CD1c-positive myeloid dendritic cell (primary cell): Measurements from ENCODE around the gene ZNF516.
A peak's percentile ranks its signal among the peaks of the same experiment; 100 is the strongest.

Source experiments
- DNase-seq: peaks from one replicate; pipeline ENCODE4 v3.0.0-alpha.2; 2016; ENCODE audit errors: extremely low spot score

The ZNF516 gene

GRCh38 chr18:76380791-76381405 lies 114.1 kb downstream of the ZNF516 start:
- DNase-seq, result no peak

- DNase-seq, result no peak
These were observed 114.8 kb downstream of the ZNF516 start for GRCh38 chr18:76380127-76380729.

GRCh38 chr18:76379226-76380126 lies 115.6 kb downstream of the ZNF516 start:
- DNase-seq, result no peak

GRCh38 chr18:76378526-76379215 lies 116.4 kb downstream of the ZNF516 start:
- no peak for DNase-seq

- DNase-seq, result no peak
These were observed 117.7 kb downstream of the ZNF516 start for GRCh38 chr18:76377359-76377756.

- no peak for DNase-seq
These were observed 118.2 kb downstream of the ZNF516 start for GRCh38 chr18:76376668-76377358.

- DNase-seq, result no peak
These were observed 118.8 kb downstream of the ZNF516 start for GRCh38 chr18:76376225-76376624.

- peak; percentile 15 for DNase-seq
These were observed 120.4 kb downstream of the ZNF516 start for GRCh38 chr18:76374330-76375281.

- no peak for DNase-seq
These were observed 121.7 kb downstream of the ZNF516 start for GRCh38 chr18:76373297-76373696.

- no peak for DNase-seq
These were observed 123.5 kb downstream of the ZNF516 start for GRCh38 chr18:76371301-76372203.

GRCh38 chr18:76370686-76371085 lies 124.4 kb downstream of the ZNF516 start:
- no peak for DNase-seq

- DNase-seq, result no peak
These were observed 124.8 kb downstream of the ZNF516 start for GRCh38 chr18:76370201-76370600.

- no peak for DNase-seq
These were observed 125.3 kb downstream of the ZNF516 start for GRCh38 chr18:76369791-76370190.

- no peak for DNase-seq
These were observed 126.1 kb downstream of the ZNF516 start for GRCh38 chr18:76368976-76369375.

GRCh38 chr18:76368271-76368670 lies 126.8 kb downstream of the ZNF516 start:
- DNase-seq, result no peak

GRCh38 chr18:76367168-76368125 lies 127.6 kb downstream of the ZNF516 start:
- no peak for DNase-seq

- DNase-seq, result no peak
These were observed 129.5 kb downstream of the ZNF516 start for GRCh38 chr18:76365561-76365960.
